Adrenal gland (tissue), 12 donors: ENCODE measurements around the gene PRPF40A. TPM values are rescaled to one million over a fixed set of nuclear protein-coding genes. Genes with fewer than 3 reads are reported as not detected.

Source experiments
- DNase-seq, 7 donors: peaks; one replicate each; pipeline ENCODE4 v3.0.0-alpha.2; 2019 to 2020
- H3K27ac ChIP-seq, 5 donors: fragments of 200-600 bp; sonication (generic) in 4 of 5; 1 replicate in 3 of 5; 2 replicates in 2 of 5; pipeline versions ENCODE4 v1.5.1 to v1.8.0; 2016 to 2020; ENCODE audit warnings: mild to moderate bottlenecking in 1 of 5
- H3K27me3 ChIP-seq: fragments of 200-600 bp; 2 replicates; pipeline ENCODE4 v1.8.0; 2021
- H3K36me3 ChIP-seq, 2 donors: fragments of 200-600 bp; replicated peaks in 1 of 2; 1 replicate in 1 of 2; 2 replicates in 1 of 2; pipeline versions ENCODE4 v1.5.1 to v1.8.0; 2018 to 2022
- H3K4me1 ChIP-seq, 2 donors: fragments of 200-600 bp; replicated peaks in 1 of 2; 1 replicate in 1 of 2; 2 replicates in 1 of 2; pipeline versions ENCODE4 v1.5.1 to v1.8.0; 2018 to 2021
- H3K4me3 ChIP-seq, 4 donors: fragments of 200-600 bp; sonication (generic) in 3 of 4; one replicate each; pipeline ENCODE4 v1.5.1; 2016 to 2018
- H3K9me3 ChIP-seq, 3 donors: fragments of 200-600 bp; sonication (generic) in 1 of 3; replicated peaks in 1 of 3; 1 replicate in 2 of 3; 2 replicates in 1 of 3; pipeline versions ENCODE4 v1.5.1 to v1.8.0; 2016 to 2021
- CTCF ChIP-seq, 6 experiments: fragments of 450-650 bp in 4 of 6; fragments of 200-600 bp in 2 of 6; sonication (generic) in 1 of 6; IDR thresholded peaks; 1 replicate in 5 of 6; 2 replicates in 1 of 6; pipeline versions ENCODE4 v1.5.1 to v1.8.0; 2016 to 2021; ENCODE audit warnings: antibody characterized with exemption in 6 of 6, mild to moderate bottlenecking in 2 of 6, moderate library complexity in 1 of 6
- POLR2A ChIP-seq, 2 donors: fragments of 450-650 bp; IDR thresholded peaks; one replicate each; pipeline ENCODE4 v1.6.1; 2017; ENCODE audit warnings: antibody characterized with exemption in 2 of 2, mild to moderate bottlenecking in 2 of 2, moderate library complexity in 1 of 2
- WGBS, 4 donors: extraction: QIAGEN DNeasy Blood & Tissue Kit in 2 of 4; methylation state at CpG; one replicate each; pipeline versions ENCODE4 v1.1.5 to v1.1.7; 2013 to 2017; 5-methylcytosine and 5-hydroxymethylcytosine counted together
- intact Hi-C, 2 donors: fragments of 100-400 bp; cut with DNase I; formaldehyde crosslinking; loops; one replicate each; pipeline versions ENCODE4 v1.14.1 to v1.15.0; 2022 to 2023
- polyA plus RNA-seq, 3 donors: library from polyadenylated mRNA; stranded (reverse); fragments of 200-250 nt in 2 of 3; fragments of 350-450 nt in 1 of 3; fragmentation: Illumina TruSeq in 1 of 3; extraction: RNeasy Lipid Tissue Mini Kit (QIAGEN cat#74804) in 1 of 3; gene quantifications; one replicate each; pipeline ENCODE4 v1.2.3, GENCODE V29; 2013 to 2014
- total RNA-seq, 9 donors: library from RNA; depleted of rRNA in 4 of 9; stranded (reverse); fragments of >200 nt in 4 of 9; fragments of 120-200 nt in 1 of 9; fragmentation: NEBNext Ultra II Directional in 1 of 9; extraction: Animal tissue kit (Norgen Biotek cat#: 25700) in 1 of 9; gene quantifications; one replicate each; pipeline versions ENCODE4 v1.1.0 to v1.2.4, GENCODE V29; 2013 to 2023
- donor health status: healthy with polysubstance abuse.
- donor health status: Bipolar disorder and iron deficiency.
- donor health status: DM: yes; HTN: yes; CAD: no.
- donor health status: DM: no; HTN: no; CAD: no.
- donor health status: DM: no; HTN: no; CAD: no.
- donor health status: DM: yes; HTN: yes; CAD: no.

The PRPF40A gene
- total and polyA plus RNA-seq, 12 donors, result 15.6 to 133 (median 68.9) TPM

GRCh38 chr2:152678808-152679207, 38.5 kb downstream of the PRPF40A start:
- Histone ChIP-seq H3K4me3 (no peak overlapping the region), H3K27ac (no peak overlapping the region), H3K9me3 (no peaks in the 10 kb centered on the region), H3K36me3 (peaks cover 0 to 55% of the 10 kb centered on the region in 2 donors), H3K27me3 (no peaks in the 10 kb centered on the region), H3K4me1 (peaks cover 0 to 4% of the 10 kb centered on the region in 2 donors)
- 81 to 84% (median 82%) methylated on average over 2 of the region's 2 CpGs for WGBS, 4 donors
- TF ChIP-seq CTCF (IDR thresholded peaks at IDR 0.05), result no peak
- TF ChIP-seq POLR2A (IDR thresholded peaks at IDR 0.05), result no peak
- intact Hi-C loops, result no loop called here
- no peak for DNase-seq

- intact Hi-C loops, result no loop called here
- no peak overlapping the region for H3K27ac ChIP-seq
- no peaks in the 10 kb centered on the region for H3K9me3 ChIP-seq
- TF ChIP-seq POLR2A (IDR thresholded peaks at IDR 0.05) (no peak), CTCF (IDR thresholded peaks at IDR 0.05) (no peak)
- no peak for DNase-seq
- no peaks in the 10 kb centered on the region for H3K27me3 ChIP-seq
- peaks cover 0 to 75% of the 10 kb centered on the region in 2 donors for H3K36me3 ChIP-seq
- H3K4me1 ChIP-seq, result no peaks in the 10 kb centered on the region
- WGBS, 4 donors, result 93 to 96% (median 95%) methylated on average over 3 of the region's 3 CpGs
- no peak overlapping the region for H3K4me3 ChIP-seq
Observed at GRCh38 chr2:152676461-152676860, 40.8 kb downstream of the PRPF40A start.

- no peak for TF ChIP-seq POLR2A (IDR thresholded peaks at IDR 0.05)
- no peak for TF ChIP-seq CTCF (IDR thresholded peaks at IDR 0.05)
- H3K27ac ChIP-seq, result no peak overlapping the region
- no peaks in the 10 kb centered on the region for H3K27me3 ChIP-seq
- no peaks in the 10 kb centered on the region for H3K4me1 ChIP-seq
- H3K9me3 ChIP-seq, result no peaks in the 10 kb centered on the region
- intact Hi-C loops, result no loop called here
- no peak overlapping the region for H3K4me3 ChIP-seq
- H3K36me3 ChIP-seq, result peaks cover 0 to 84% of the 10 kb centered on the region in 2 donors
- WGBS, 4 donors, result 93 to 99% (median 94%) methylated on average over 4 of the region's 4 CpGs
- no peak for DNase-seq
Observed at GRCh38 chr2:152674334-152674733, 42.9 kb downstream of the PRPF40A start.

GRCh38 chr2:152664725-152665124, 52.5 kb downstream of the PRPF40A start:
- no peak overlapping the region for H3K4me3 ChIP-seq
- no peak for DNase-seq
- H3K27ac ChIP-seq, result no peak overlapping the region
- intact Hi-C loops, result no loop called here
- WGBS, 4 donors, result 93 to 96% (median 96%) methylated on average over 6 to 7 of the region's 7 CpGs
- no peaks in the 10 kb centered on the region for H3K9me3 ChIP-seq
- no peaks in the 10 kb centered on the region for H3K4me1 ChIP-seq
- H3K27me3 ChIP-seq, result no peaks in the 10 kb centered on the region
- H3K36me3 ChIP-seq, result peaks cover 0 to 89% of the 10 kb centered on the region in 2 donors
- TF ChIP-seq CTCF (IDR thresholded peaks at IDR 0.05) (no peak), POLR2A (IDR thresholded peaks at IDR 0.05) (no peak)
